Small intestine (tissue), 7 donors: ENCODE measurements around the gene CYSRT1. TPM values are rescaled to one million over a fixed set of nuclear protein-coding genes. Genes with fewer than 3 reads are reported as not detected.
"Not testable (repeated sequence)": the region's sequence is repeated elsewhere in the genome, so short reads cannot be mapped to it uniquely, and the experiment has no call there.

ENCODE experiments used
- DNase-seq, 2 donors: peaks; one replicate each; pipeline versions ENCODE4 v3.0.0 to v3.0.0-alpha.2; 2013
- FAIRE-seq: peaks from 2 replicates; lab custom pipeline; 2012; peaks lifted over from hg19 to GRCh38; lab: Jason Lieb, UNC
- H3K27ac ChIP-seq, 3 donors: one replicate each; pipeline ENCODE4 v1.5.1; 2013; ENCODE audit warnings: low read length in 2 of 3, mild to moderate bottlenecking in 2 of 3, control low read depth in 1 of 3, inconsistent platforms in 1 of 3, low read depth in 1 of 3, moderate library complexity in 1 of 3
- H3K27me3 ChIP-seq, 3 donors: one replicate each; pipeline ENCODE4 v1.6.1; 2013; ENCODE audit warnings: low read length in 3 of 3, inconsistent platforms in 1 of 3; ENCODE audit not compliant: control insufficient read depth in 3 of 3, insufficient read depth in 3 of 3
- H3K36me3 ChIP-seq, 3 donors: one replicate each; pipeline ENCODE4 v1.6.1; 2013; ENCODE audit warnings: low read length in 3 of 3, inconsistent platforms in 1 of 3, low read depth in 1 of 3, mild to moderate bottlenecking in 1 of 3, moderate library complexity in 1 of 3; ENCODE audit not compliant: control insufficient read depth in 3 of 3, insufficient read depth in 2 of 3
- H3K4me1 ChIP-seq, 3 donors: one replicate each; pipeline ENCODE4 v1.6.1; 2013; ENCODE audit warnings: low read length in 2 of 3, inconsistent platforms in 1 of 3, low read depth in 1 of 3, mild to moderate bottlenecking in 1 of 3, moderate library complexity in 1 of 3; ENCODE audit not compliant: control insufficient read depth in 3 of 3, insufficient read depth in 2 of 3
- H3K4me3 ChIP-seq, 3 donors: one replicate each; pipeline ENCODE4 v1.5.1; 2013; ENCODE audit warnings: low read length in 3 of 3, control low read depth in 1 of 3, inconsistent platforms in 1 of 3, low read depth in 1 of 3, mild to moderate bottlenecking in 1 of 3, moderate library complexity in 1 of 3
- H3K9me3 ChIP-seq, 2 donors: one replicate each; pipeline ENCODE4 v1.6.1; 2013; ENCODE audit warnings: low read depth in 1 of 2, low read length in 1 of 2; ENCODE audit not compliant: control insufficient read depth in 2 of 2, insufficient read depth in 1 of 2
- WGBS, 3 donors: extraction: QIAGEN DNeasy Blood & Tissue Kit; methylation state at CpG; one replicate each; pipeline ENCODE4 v1.1.7; 2013; 5-methylcytosine and 5-hydroxymethylcytosine counted together
- polyA plus RNA-seq, 4 donors: library from polyadenylated mRNA; stranded (reverse) in 3 of 4; unstranded in 1 of 4; fragments of 200-250 nt in 3 of 4; fragments of 120-200 nt in 1 of 4; gene quantifications; one replicate each; pipeline versions ENCODE4 v1.2.1 to v1.2.3, GENCODE V29; 2013
- donor health status: healthy with polysubstance abuse.
- donor health status: control.
- donor health status: control.
- donor health status: Bipolar disorder and iron deficiency.
- donor health status: healthy.

Gene CYSRT1
- polyA plus RNA-seq, 4 donors = 0.57 to 70.0 (median 1.5) TPM

DNA sequence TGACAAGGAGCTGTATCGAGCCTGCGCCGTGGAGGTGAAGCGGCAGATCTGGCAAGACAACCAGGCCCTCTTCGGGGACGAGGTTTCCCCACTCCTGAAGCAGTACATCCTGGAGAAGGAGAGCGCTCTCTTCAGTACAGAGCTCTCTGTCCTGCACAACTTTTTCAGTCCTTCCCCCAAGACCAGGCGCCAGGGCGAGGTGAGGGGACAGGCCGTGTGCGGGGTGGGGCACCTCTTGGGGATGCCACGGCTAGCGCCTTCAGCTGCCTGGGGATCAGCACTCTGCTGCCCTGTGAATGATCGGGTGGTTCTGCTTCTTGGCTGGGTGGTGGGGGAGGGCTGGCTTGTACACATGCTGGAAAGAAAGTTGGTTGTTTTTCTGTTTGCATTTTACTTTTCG, 31.9 kb downstream of the CYSRT1 start:
- no peak for FAIRE-seq
- Histone ChIP-seq H3K27me3 (no peaks in the 10 kb centered on the region), H3K4me1 (peaks cover 8 to 29% (median 8%) of the 10 kb centered on the region in 3 donors), H3K27ac (no peak overlapping the region), H3K4me3 (peak overlapping the region in 1 of 3 donors; percentile 86), H3K36me3 (peaks cover 0 to 42% (median 6%) of the 10 kb centered on the region in 3 donors), H3K9me3 (no peaks in the 10 kb centered on the region)
- no peak for DNase-seq
- 89 to 93% (median 89%) methylated on average over 15 of the region's 15 CpGs for WGBS, 3 donors

DNA sequence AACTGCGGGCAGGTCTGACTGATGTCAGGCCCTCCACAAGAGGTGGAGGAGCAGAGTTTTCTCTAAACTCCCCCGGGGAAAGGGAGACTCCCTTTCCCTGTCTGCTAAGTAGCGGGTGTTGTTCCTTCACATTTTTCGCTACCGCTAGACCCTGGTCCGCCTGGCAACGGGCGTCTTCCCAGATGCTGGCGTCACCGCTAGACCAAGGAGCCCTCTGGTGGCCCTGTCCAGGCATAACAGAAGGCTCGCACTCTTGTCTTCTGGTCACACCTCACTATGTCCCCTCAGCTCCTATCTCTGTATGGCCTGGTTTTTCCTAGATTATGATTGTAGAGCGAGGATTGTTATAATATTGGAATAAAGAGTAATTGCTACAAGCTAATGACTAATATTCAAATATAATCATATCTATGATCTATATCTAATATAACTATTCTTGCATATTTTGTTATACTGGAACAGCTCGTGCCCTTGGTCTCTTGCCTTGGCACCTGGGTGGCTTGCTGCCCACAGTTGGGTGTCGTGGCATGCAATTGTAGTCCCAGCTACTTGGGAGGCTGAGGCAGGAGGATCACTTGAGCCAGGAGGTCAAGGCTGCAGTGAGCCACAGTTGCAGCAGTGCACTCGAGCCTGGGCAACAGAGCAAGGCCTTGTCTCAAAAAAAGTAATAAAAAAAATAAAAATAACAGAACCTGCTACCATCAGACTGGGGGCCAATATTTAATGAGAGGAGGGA, 37.4 kb downstream of the CYSRT1 start:
- H3K4me1 ChIP-seq, H3K27me3 ChIP-seq, H3K9me3 ChIP-seq, DNase-seq, H3K4me3 ChIP-seq, H3K27ac ChIP-seq, FAIRE-seq: not testable (repeated sequence)
- WGBS, 3 donors = 39 to 46% (median 45%) methylated on average over 14 to 15 of the region's 15 CpGs
- peaks cover 7 to 76% (median 11%) of the 10 kb centered on the region in 3 donors for H3K36me3 ChIP-seq

DNA sequence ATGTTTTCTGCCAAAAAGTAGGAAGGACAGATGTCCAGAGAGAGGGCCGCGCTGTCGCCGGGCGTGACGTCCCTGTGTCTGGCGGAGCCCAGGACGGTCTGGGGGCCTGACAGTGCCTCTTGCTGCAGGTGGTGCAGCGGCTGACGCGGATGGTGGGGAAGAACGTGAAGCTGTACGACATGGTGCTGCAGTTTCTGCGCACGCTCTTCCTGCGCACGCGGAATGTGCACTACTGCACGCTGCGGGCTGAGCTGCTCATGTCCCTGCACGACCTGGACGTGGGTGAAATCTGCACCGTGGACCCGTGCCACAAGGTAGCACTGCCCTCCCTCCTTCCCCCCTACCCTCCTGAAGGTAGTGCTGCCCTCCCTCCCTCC, 37.9 kb downstream of the CYSRT1 start:
- Histone ChIP-seq H3K4me1 (no peaks in the 10 kb centered on the region), H3K36me3 (peaks cover 7 to 79% (median 13%) of the 10 kb centered on the region in 3 donors), H3K4me3 (no peak overlapping the region), H3K9me3 (no peaks in the 10 kb centered on the region), H3K27ac (no peak overlapping the region), H3K27me3 (no peaks in the 10 kb centered on the region)
- FAIRE-seq = no peak
- WGBS, 3 donors = 91 to 95% (median 92%) methylated on average over 23 to 24 of the region's 24 CpGs
- no peak for DNase-seq

DNA sequence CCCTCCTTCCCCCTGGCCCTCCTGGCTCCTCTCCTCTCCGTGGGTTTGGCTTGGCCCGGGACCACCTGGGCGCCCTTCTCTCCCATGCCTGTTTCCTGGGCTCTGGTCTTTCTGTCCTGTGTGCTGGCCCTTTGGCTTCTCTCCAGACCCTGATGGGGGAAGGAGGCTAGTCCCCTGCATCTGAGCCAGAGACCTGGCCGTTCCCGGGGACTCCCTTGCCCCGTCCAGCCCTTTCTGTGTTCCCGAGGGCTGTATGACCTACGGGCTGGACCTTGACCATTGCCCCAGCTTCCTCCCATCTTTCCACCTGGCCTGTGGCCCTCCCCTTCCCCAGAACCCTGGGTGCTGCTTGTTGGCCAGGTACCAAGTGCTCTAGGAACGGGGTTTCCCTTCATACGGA, 38.5 kb downstream of the CYSRT1 start:
- H3K9me3 ChIP-seq = no peaks in the 10 kb centered on the region
- no peak overlapping the region for H3K4me3 ChIP-seq
- H3K27ac ChIP-seq = no peak overlapping the region
- 72 to 81% (median 75%) methylated on average over 9 to 10 of the region's 10 CpGs for WGBS, 3 donors
- H3K36me3 ChIP-seq = peaks cover 7 to 79% (median 14%) of the 10 kb centered on the region in 3 donors
- no peak for FAIRE-seq
- no peaks in the 10 kb centered on the region for H3K27me3 ChIP-seq
- no peak for DNase-seq
- H3K4me1 ChIP-seq = no peaks in the 10 kb centered on the region

DNA sequence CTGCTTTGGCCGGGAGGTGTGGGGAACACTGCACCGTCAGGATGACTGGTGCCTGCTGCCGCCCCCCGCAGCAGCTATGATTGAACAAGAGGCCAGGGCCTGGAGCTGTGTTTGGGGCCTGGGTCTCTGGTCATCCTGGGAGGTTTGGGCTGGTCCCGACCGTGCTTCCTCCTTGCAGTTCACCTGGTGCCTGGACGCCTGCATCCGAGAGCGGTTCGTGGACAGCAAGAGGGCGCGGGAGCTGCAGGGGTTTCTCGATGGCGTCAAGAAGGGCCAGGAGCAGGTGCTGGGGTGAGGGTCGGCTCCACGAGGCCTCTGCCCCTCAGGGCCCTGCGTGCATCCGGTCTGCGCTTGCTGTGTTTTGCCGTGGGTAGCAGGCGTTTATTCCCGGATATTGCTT, 39.1 kb downstream of the CYSRT1 start:
- Histone ChIP-seq H3K4me1 (peaks cover 0 to 4% (median 2%) of the 10 kb centered on the region in 3 donors), H3K36me3 (peaks cover 7 to 78% (median 11%) of the 10 kb centered on the region in 3 donors), H3K27me3 (no peaks in the 10 kb centered on the region), H3K9me3 (no peaks in the 10 kb centered on the region), H3K4me3 (no peak overlapping the region), H3K27ac (no peak overlapping the region)
- FAIRE-seq (no peak), DNase-seq (no peak)
- 93 to 97% (median 96%) methylated on average over 22 of the region's 22 CpGs for WGBS, 3 donors

DNA sequence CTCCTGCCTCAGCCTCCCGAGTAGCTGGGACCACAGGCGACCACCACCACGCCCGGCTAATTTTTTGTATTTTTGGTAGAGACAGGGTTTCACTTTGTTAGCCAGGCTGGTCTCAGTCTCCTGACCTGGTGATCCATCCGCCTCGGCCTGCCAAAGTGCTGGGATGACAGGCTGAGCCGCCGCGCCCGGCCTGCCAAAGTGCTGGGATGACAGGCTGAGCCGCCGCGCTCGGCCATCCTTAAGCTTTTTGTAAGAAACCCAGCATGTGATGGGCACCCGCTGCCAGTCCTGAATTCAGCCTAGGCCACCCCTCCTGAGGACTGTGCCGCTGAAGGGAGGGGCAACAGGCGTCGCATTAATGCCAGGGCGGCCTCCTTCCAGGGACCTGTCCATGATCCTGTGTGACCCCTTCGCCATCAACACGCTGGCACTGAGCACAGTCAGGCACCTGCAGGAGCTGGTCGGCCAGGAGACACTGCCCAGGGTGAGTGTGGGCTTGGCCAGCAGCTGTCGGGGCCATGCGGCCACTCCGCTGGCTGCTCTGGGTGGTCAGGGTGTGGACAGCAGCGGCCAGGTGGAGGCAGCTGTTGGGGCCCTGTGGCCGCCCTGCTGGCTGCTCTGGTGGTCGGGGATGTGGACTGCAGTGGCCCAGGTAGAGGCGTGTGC, 40.7 kb downstream of the CYSRT1 start:
- DNase-seq (no peak), FAIRE-seq (no peak)
- Histone ChIP-seq H3K4me1 (peaks cover 0 to 8% (median 3%) of the 10 kb centered on the region in 3 donors), H3K36me3 (peaks cover 7 to 87% (median 8%) of the 10 kb centered on the region in 3 donors), H3K9me3 (no peaks in the 10 kb centered on the region), H3K27ac (no peak overlapping the region), H3K4me3 (no peak overlapping the region), H3K27me3 (no peaks in the 10 kb centered on the region)
- 93 to 96% (median 94%) methylated on average over 28 to 29 of the region's 29 CpGs for WGBS, 3 donors

DNA sequence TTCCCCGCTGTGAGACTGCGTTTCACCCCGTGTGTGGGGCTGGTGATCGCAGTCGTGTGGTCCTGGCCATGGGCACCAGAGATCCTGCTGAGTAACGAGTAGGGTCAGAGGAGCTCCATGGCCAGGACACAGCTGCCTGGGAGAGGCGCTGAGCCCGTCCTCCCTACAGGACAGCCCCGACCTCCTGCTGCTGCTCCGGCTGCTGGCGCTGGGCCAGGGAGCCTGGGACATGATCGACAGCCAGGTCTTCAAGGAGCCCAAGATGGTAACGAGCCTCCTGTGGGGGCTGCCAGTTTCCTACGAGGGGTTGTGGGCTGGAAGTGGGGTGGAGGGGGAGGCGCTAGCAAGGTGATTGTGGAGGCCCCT, 41.2 kb downstream of the CYSRT1 start:
- WGBS, 3 donors = 88 to 92% (median 89%) methylated on average over 11 to 15 of the region's 15 CpGs
- peaks cover 0 to 8% (median 3%) of the 10 kb centered on the region in 3 donors for H3K4me1 ChIP-seq
- no peaks in the 10 kb centered on the region for H3K27me3 ChIP-seq
- no peaks in the 10 kb centered on the region for H3K9me3 ChIP-seq
- FAIRE-seq (no peak), DNase-seq (no peak)
- no peak overlapping the region for H3K27ac ChIP-seq
- peaks cover 7 to 90% (median 8%) of the 10 kb centered on the region in 3 donors for H3K36me3 ChIP-seq
- no peak overlapping the region for H3K4me3 ChIP-seq

DNA sequence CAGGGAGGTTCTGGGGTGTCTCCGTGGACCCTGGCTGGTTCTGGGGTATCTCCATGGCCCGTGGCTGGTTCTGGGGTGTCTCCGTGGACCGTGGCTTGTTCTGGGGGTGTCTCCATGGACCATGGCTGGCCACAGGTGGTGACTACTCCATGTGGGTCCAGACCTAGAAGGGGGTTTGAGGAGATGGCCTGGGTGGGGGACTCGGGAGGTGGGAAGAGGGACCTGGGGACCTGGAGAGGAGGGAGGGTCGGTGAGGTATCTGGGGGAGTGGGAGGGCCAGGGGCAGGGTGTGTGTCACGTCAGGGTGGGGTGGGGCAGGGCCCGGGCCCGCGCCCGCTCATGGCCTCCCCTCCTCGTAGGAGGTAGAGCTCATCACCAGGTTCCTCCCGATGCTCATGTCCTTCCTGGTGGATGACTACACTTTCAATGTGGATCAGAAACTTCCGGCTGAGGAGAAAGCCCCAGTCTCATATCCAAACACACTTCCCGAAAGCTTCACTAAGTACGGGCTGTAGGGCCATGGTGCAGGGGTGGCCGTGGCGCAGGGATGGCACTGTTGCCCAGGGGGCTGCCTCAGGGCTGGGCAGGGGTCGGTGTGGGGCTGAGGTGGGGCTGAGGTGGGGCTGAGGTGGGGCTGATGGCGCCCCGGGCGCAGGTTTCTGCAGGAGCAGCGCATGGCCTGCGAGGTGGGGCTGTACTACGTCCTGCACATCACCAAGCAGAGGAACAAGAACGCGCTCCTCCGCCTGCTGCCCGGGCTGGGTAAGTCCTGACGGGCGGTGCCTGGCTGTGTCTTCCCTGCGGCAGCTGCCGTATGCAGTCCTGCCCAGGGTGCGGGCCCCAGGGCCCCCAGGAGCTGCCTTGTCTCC, 41.8 kb downstream of the CYSRT1 start:
- FAIRE-seq (no peak), DNase-seq (no peak)
- Histone ChIP-seq H3K27ac (no peak overlapping the region), H3K4me1 (peaks cover 0 to 8% (median 3%) of the 10 kb centered on the region in 3 donors), H3K9me3 (no peaks in the 10 kb centered on the region), H3K36me3 (peaks cover 7 to 91% (median 11%) of the 10 kb centered on the region in 3 donors), H3K27me3 (no peaks in the 10 kb centered on the region), H3K4me3 (no peak overlapping the region)
- 90 to 94% (median 91%) methylated on average over 30 to 34 of the region's 34 CpGs for WGBS, 3 donors
